ENCODE measurements around the gene TMEM255A. TPM values are rescaled to one million over a fixed set of nuclear protein-coding genes. Genes with fewer than 3 reads are reported as not detected.
A peak's percentile ranks its signal among the peaks of the same experiment; 100 is the strongest.

TMEM255A gene
- total and polyA plus RNA-seq, 2 of the 13 experiments (the other 11 are each of a cell fraction or from before 2014, with no cell fraction given), result 0.13 to 0.40 TPM

DNA sequence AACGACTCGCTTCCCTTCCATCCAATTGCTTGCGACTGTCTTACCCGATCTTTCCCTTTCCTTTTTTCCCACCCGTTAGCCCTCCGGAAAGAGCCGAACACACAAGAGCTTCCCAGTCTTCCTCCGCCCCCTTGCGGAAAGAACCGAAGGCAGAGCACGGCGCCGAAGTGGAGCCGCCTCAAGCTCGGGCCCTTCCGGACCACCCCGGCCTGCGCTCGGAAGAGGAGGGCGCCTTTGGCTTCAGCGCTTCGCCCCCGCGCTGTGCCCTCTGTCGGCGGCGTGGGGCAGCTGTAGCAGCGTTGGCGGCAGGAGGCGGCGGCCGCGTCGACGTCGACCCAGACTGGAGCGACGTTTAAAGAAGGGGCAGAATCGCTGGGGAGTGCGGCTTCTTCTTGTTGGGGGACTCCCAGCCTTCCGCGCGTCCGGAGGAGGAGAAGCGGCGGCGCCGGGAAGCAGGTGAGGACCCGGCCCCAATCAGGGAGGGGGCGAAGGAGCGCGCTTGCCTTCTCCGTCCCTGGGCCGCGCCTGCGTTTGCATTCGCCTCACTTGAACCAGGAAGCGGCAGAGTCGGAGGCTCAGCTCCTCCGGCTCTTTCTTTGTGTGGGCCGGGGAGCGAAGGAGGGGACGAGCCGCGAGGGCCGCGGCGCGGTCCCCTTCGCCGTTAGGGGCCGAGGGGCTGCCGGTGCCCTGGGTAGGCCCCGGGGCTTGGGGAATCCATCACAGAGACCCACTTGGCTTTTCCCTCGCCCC, 60.6 kb downstream of the TMEM255A start, which contains the start of gene ZBTB33 (continued):
- no peak for TF ChIP-seq ZNF282 (IDR thresholded peaks at IDR 0.05; ENCODE audit: partially characterized antibody)
- TF ChIP-seq, protein P1, sequence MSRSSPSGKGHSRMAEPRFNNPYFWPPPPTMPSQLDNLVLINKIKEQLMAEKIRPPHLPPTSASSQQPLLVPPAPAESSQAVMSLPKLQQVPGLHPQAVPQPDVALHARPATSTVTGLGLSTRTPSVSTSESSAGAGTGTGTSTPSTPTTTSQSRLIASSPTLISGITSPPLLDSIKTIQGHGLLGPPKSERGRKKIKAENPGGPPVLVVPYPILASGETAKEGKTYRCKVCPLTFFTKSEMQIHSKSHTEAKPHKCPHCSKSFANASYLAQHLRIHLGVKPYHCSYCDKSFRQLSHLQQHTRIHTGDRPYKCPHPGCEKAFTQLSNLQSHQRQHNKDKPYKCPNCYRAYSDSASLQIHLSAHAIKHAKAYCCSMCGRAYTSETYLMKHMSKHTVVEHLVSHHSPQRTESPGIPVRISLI (CRISPR knock-in tag; IDR thresholded peaks at IDR 0.05; ENCODE audit: borderline replicate concordance), result no peak
- TF ChIP-seq, protein P2, sequence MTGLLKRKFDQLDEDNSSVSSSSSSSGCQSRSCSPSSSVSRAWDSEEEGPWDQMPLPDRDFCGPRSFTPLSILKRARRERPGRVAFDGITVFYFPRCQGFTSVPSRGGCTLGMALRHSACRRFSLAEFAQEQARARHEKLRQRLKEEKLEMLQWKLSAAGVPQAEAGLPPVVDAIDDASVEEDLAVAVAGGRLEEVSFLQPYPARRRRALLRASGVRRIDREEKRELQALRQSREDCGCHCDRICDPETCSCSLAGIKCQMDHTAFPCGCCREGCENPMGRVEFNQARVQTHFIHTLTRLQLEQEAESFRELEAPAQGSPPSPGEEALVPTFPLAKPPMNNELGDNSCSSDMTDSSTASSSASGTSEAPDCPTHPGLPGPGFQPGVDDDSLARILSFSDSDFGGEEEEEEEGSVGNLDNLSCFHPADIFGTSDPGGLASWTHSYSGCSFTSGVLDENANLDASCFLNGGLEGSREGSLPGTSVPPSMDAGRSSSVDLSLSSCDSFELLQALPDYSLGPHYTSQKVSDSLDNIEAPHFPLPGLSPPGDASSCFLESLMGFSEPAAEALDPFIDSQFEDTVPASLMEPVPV (CRISPR knock-in tag; IDR thresholded peaks at IDR 0.05), result peak; percentile 52; the same call in 1 of the 2 replicates
- TF ChIP-seq THYN1 (CRISPR knock-in tag; IDR thresholded peaks at IDR 0.05; ENCODE audit: borderline replicate concordance, low read depth), result no peak
- TF ChIP-seq ELF3 (CRISPR knock-in tag; IDR thresholded peaks at IDR 0.05), result peak; percentile 46; the same call in 1 of the 2 replicates
- peak; percentile 67; the same call in 1 of the 2 replicates for TF ChIP-seq TOPORS (CRISPR knock-in tag; IDR thresholded peaks at IDR 0.05)
- TF ChIP-seq ISL2 (CRISPR knock-in tag; IDR thresholded peaks at IDR 0.05), result no peak
- TF ChIP-seq, protein P3, sequence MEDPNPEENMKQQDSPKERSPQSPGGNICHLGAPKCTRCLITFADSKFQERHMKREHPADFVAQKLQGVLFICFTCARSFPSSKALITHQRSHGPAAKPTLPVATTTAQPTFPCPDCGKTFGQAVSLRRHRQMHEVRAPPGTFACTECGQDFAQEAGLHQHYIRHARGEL (CRISPR knock-in tag; IDR thresholded peaks at IDR 0.05), result no peak
- TF ChIP-seq GABPA (IDR thresholded peaks at IDR 0.05; ENCODE audit: low read depth, low read length), result no peak
- peak; percentile 35; the same call in 1 of the 2 replicates for TF ChIP-seq GABPA (CRISPR knock-in tag; IDR thresholded peaks at IDR 0.05; ENCODE audit: low read depth)
- peak; percentile 45; the same call in 1 of the 2 replicates for TF ChIP-seq ZBTB7B (CRISPR knock-in tag; IDR thresholded peaks at IDR 0.05)
- TF ChIP-seq, protein P4, sequence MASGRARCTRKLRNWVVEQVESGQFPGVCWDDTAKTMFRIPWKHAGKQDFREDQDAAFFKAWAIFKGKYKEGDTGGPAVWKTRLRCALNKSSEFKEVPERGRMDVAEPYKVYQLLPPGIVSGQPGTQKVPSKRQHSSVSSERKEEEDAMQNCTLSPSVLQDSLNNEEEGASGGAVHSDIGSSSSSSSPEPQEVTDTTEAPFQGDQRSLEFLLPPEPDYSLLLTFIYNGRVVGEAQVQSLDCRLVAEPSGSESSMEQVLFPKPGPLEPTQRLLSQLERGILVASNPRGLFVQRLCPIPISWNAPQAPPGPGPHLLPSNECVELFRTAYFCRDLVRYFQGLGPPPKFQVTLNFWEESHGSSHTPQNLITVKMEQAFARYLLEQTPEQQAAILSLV (CRISPR knock-in tag; IDR thresholded peaks at IDR 0.05; ENCODE audit: borderline replicate concordance), result no peak
- no peak for TF ChIP-seq TCF7 (IDR thresholded peaks at IDR 0.05; ENCODE audit: low read depth)
- TF ChIP-seq, protein P5, sequence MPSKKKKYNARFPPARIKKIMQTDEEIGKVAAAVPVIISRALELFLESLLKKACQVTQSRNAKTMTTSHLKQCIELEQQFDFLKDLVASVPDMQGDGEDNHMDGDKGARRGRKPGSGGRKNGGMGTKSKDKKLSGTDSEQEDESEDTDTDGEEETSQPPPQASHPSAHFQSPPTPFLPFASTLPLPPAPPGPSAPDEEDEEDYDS (CRISPR knock-in tag; IDR thresholded peaks at IDR 0.05), result no peak
- TF ChIP-seq, protein P6, sequence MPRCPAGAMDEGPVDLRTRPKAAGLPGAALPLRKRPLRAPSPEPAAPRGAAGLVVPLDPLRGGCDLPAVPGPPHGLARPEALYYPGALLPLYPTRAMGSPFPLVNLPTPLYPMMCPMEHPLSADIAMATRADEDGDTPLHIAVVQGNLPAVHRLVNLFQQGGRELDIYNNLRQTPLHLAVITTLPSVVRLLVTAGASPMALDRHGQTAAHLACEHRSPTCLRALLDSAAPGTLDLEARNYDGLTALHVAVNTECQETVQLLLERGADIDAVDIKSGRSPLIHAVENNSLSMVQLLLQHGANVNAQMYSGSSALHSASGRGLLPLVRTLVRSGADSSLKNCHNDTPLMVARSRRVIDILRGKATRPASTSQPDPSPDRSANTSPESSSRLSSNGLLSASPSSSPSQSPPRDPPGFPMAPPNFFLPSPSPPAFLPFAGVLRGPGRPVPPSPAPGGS (CRISPR knock-in tag; IDR thresholded peaks at IDR 0.05), result no peak
- no peak for TF ChIP-seq HOXA7 (CRISPR knock-in tag; IDR thresholded peaks at IDR 0.05)
- no peak for TF ChIP-seq ZNF30 (CRISPR knock-in tag; IDR thresholded peaks at IDR 0.05)
- TF ChIP-seq NCOA2 (CRISPR knock-in tag; IDR thresholded peaks at IDR 0.05), result no peak
- no peak for TF ChIP-seq ZNF83 (CRISPR knock-in tag; IDR thresholded peaks at IDR 0.05; ENCODE audit: borderline replicate concordance)
- no peak for TF ChIP-seq GFI1 (CRISPR knock-in tag; IDR thresholded peaks at IDR 0.05; ENCODE audit: borderline replicate concordance)
